Vagina (tissue), 2 donors: ENCODE measurements around the gene ADCY5.

Experiments
- CTCF ChIP-seq, 3 experiments: fragments of 450-650 bp in 2 of 3; fragments of 200-600 bp in 1 of 3; sonication (generic) in 1 of 3; IDR thresholded peaks; one replicate each; pipeline ENCODE4 v1.5.1; 2017 to 2019; ENCODE audit warnings: antibody characterized with exemption in 3 of 3, mild to moderate bottlenecking in 2 of 3, moderate library complexity in 2 of 3
- POLR2A ChIP-seq, 2 donors: fragments of 450-650 bp; IDR thresholded peaks; one replicate each; pipeline ENCODE4 v1.6.1; 2017; ENCODE audit warnings: antibody characterized with exemption in 2 of 2, mild to moderate bottlenecking in 2 of 2, moderate library complexity in 2 of 2

GRCh38 chr3:123367467-123368154 is 81.3 kb downstream of the ADCY5 start:
- no peak for TF ChIP-seq CTCF (IDR thresholded peaks at IDR 0.05)
- TF ChIP-seq POLR2A (IDR thresholded peaks at IDR 0.05) = no peak
